NK-92 (cell line): Measurements from ENCODE around the gene TXNDC9.
"Not testable (repeated sequence)": the region's sequence is repeated elsewhere in the genome, so short reads cannot be mapped to it uniquely, and the experiment has no call there.

Experiments used
- DNase-seq: peaks from one replicate; lab custom pipeline; 2025; ENCODE audit not compliant: unreplicated experiment; lab: John Stamatoyannopoulos, UW

The TXNDC9 gene

DNA sequence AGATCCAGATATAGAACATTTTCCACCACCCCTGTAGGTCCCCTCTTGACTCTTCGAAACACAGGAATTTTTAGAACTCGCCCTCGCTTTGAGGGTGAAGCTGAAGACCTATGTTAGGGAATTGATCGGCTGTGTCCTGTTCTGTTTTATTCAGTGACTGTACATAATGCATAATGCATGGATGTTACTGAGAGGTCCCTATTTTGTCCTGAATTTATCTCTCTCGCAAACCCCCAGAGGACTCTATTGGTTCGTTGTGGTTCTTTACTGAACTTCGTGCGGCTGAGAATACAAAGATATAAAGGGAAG lies 625 bp upstream of the TXNDC9 start:
- DNase-seq = no peak

DNA sequence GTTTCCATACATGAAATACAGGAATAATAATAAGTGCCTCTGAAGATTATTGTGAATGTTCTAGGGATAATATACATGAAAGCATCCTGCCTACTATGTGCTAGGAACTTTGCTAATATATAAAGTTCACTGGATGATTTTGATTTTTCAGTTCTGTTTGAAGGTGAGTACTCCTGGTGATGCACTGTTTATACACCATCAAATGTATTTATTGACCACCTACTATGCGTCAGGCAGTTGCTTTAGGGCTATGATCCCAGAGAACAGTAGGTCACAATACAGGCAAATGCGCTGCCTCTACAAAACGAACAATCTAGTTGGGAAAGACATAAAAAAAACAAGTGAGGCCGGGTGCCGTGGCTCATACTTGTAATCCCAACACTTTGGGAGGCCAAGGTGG lies 10.7 kb downstream of the TXNDC9 start:
- no peak for DNase-seq

DNA sequence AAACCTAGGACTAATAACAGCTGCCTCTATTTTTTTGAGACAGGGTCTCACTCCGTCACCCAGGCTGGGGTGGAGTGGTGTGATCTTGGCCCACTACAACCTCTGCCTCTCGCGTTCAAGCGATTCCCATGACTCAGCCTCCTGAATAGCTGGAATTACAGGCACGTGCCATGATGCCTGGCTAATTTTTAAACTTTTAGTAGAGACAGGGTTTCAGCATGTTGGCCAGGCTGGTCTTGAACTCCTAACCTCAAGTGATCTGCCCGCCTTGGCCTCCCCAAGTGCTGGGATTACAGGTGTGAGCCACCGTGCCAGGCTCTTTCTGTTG lies 18.3 kb downstream of the TXNDC9 start:
- DNase-seq = not testable (repeated sequence)

DNA sequence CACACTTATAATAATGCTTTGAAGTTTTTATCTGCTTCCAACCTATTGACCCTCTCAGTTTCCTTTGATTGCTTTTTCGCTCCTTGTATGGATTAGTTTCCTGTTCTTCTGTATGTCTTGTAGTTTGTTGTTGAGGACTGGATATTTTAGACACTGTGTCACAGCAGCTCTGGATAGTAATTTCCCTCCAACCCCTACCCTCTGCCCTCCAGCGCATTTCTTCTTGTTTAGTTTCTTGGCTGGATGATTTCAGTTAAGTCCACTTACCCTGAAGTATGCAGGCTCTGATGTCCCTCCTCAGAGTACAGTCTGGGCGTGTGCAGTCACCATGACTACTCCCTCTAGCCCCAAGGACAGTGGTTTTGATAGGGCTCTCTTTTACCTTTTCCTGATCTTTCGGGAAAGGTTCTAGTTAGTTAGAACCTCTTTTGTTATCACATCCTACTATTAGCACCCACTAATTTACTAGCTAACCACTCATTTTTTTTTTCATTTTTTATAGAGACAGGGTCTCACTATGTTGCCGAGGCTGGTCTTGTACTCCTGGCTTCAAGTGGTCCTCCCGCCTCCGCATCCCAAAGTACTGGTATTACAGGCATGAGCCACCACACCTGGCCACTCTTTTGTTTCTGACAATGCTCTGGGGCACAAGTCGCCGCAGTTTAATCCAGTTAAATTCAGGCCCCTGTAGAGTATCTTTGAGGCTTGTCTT lies 18.8 kb downstream of the TXNDC9 start:
- DNase-seq = no peak

DNA sequence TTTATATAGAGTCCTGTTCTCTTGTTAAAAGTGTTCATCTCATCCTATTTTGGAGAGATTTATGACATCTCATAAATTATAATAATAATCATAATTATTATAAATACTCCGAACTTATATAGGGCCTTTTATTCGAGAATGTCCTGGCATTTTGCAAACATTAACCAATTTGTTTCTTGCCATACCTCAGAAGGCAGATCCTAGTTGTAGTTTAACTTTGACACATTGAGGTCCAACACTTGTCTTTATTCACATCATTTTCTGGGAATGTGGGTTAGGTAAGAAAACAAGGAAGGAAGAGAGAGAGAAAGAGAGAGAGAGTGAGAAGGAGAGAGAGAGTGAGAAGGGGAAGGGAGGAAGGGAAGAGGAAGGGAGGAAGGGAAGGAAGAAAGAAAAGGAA lies 35.0 kb downstream of the TXNDC9 start, which contains the start of gene LYG1:
LYG1 (minus strand) TSS at position 101 of the 400 bp plus-strand sequence. CDS start 5,527 bp downstream, outside the sequence.
- DNase-seq = not testable (repeated sequence)

DNA sequence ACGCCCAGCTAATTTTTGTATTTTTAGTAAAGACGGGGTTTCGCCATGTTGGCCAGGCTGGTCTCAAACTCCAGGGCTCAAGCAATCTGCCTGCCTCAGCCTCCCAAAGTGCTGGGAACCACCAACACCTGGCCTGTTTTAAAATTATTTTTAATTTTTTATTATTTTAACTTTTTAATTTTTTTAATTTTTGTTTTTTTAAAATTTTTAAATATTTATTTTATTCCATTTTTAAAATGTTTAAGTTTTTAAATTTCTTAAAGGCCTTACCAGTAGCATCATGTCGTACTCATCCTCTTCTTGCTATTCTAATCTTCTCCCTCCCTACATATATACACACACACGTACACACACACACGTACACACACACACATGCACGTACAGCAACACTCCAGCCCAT lies 36.6 kb downstream of the TXNDC9 start:
- no peak for DNase-seq

DNA sequence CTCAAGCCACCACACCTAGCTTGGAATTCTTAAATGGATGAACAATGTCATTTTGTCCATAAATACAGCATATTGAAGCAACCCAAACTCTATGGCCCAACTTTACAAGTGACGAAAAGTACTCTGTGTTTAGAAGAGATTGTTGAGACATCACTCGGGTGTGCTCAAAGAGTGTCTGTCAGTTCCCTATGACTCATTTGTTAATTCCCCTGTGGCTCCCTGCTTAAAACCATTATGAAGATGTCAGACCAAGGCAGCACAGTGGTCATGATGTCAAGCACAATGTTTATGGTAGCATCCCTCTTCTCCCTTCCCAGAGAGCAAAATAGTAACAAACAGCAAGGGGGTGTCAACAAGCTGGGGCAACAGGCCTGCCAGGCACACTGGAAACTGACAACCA lies 38.1 kb downstream of the TXNDC9 start:
- no peak for DNase-seq

DNA sequence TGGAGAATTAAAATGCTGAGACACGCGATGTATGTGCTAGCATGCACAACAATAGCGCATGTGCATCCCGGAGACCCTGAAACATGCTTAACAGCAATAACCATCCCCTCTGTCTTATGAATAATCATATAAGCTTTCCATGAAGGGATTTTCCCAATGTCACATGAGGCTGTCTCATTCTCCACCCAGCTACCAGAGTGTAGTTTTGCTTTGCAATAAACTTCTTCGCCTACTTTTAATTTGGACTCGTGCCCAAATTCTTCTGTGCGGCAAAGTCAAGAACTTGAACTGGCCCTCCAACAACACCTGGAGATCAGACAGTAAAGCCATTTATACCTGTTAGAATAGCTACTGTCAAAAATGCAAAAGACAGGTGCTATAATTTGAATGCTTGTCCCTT lies 50.6 kb downstream of the TXNDC9 start:
- no peak for DNase-seq

DNA sequence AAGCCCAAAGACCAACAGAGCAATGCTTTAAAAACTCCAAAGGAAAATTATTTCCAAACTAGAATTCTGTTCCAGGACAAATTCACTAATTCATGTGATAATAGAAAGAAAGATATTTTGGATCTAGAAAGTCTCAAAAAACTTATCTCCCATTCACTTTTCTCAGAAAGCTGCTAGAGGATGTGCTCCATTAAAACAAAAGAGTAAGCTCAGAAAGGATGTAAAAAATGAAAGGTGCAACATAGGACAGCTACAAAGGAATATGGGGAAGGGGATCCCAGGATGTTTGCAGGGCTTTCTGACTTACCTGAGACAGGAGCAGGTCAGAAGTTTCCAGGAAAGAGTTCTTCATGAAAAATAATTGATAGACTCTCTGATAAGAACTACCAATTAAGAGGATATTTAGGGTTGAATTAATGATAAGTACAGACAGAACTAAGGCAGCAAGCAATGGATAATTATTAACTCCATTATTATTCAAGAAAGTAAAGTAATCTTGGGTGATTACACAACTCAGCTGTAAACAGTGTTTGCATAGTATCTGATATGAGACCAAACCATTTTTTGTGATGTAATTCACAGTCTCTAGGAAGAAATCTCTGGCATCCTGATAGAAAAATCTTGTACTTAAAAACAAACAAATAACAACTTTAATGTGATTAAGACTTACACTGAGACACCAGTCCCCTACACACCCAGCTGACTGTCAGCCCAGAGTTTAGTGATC lies 56.0 kb downstream of the TXNDC9 start:
- no peak for DNase-seq

DNA sequence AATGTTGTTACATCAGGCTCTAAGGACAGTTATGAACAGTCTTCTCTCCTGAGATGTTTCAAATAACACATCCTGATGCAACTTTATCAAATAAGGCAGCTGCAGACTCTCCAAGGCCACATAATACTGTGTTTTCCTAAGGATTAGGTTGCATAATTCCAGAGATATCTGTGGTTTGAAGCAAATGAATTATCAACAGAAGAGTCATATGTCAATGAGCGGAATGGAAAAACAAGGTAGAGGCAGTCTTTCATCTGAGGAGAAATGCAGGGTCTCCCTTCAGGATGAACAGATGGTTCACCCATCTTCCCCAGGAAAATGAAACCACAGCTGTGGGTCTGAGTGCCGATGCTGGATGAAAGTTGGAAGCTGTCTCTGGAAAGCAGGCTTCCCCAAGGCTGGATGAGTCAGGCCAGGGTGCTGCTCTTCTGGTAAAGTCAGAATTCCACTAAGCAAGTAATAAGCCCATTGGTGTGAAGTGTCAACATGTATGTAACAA lies 57.3 kb downstream of the TXNDC9 start:
- no peak for DNase-seq

DNA sequence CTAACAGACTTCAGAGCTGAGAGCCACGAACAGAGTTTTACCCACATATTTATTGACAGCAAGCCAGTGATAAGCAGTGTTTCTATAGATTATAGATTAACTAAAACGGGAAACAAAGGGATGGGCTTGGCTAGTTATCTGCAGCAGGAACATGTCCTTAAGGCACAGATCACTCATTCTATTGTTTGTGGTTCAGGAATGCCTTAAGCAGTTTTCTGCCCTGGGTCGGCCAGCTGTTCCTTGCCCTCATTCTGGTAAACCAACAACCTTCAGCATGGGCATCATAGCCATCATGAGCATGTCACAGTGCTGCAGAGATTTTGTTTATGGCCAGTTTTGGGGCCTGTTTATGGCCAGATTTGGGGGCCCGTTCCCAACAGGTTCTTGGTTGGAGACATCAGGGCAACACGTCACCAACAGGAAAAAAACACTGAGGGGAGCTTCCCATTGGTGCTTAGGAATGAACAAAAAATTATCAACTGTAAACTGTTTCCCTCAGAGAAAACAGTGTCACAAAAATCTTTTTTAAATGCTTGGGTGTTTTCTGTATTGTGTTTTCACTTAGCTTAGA lies 57.9 kb downstream of the TXNDC9 start:
- not testable (repeated sequence) for DNase-seq

DNA sequence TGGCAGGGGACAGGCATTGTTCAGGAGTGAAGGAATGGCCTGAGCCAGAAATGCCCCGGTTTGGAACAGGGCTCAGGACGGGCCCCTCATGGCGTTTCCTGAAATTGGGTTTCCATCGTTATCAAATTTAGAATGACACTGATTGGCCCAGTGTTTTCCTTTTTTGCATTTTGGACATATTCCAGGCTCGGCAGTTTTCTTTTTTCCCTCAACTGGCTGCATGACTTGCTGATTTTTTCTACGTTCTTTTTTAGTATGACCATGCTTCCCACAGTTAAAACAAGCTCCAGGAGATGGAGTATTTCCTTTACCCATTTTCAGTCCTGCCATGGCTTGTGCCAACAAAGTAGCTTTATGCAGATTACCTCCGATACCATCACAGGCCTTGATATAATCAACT lies 60.3 kb downstream of the TXNDC9 start:
- no peak for DNase-seq
